GM19240 (cell line): Measurements from ENCODE around the gene GLUD1.
"Not testable (repeated sequence)": the region's sequence is repeated elsewhere in the genome, so short reads cannot be mapped to it uniquely, and the experiment has no call there.

Source experiments
- DNase-seq: peaks from one replicate; pipeline ENCODE4 v3.0.0; 2011; ENCODE audit warnings: low spot score; ENCODE audit not compliant: insufficient read length

Gene GLUD1

DNA sequence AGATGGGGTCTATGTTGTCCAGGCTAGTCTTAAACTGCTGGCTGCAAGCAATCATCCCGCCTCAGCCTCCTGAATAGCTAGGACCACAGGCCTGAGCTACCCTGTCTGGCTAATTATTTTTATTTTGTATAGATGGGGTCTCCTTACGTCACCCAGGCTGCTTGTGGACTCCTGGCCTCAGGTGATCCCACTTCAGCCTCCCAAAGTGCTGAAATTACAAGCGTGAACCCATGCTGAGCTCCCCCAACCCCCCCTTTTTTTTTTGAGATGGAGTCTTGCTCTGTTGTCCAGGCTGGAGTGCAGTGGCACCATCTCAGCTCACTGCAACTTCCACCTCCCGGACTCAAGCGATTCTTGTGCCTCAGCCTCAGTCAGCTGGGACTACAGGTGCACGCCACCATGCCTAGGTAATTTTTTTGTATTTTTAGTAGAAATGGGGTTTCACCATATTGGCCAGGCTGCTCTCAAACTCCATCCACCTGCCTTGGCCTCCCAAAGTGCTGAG lies 49.2 kb downstream of the GLUD1 start:
- DNase-seq = no peak

DNA sequence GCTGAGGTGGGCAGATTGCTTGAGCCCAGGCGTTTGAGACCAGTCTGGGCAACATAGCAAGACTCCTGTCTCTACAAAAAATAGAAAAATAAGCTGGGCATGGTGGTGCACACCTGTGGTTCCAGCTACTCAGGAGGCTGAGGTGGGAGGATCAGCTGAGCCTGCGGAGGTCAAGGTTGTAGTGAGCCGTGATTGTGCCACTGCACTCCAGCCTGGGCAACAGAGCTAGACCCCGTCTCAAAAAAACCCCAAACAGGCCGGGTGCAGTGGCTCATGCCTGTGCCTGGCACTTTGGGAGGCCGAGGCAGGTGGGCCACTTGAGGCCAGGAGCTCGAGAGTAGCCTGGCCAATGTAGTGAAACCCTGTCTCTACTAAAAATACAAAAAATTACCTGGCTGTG lies 51.1 kb downstream of the GLUD1 start:
- not testable (repeated sequence) for DNase-seq

DNA sequence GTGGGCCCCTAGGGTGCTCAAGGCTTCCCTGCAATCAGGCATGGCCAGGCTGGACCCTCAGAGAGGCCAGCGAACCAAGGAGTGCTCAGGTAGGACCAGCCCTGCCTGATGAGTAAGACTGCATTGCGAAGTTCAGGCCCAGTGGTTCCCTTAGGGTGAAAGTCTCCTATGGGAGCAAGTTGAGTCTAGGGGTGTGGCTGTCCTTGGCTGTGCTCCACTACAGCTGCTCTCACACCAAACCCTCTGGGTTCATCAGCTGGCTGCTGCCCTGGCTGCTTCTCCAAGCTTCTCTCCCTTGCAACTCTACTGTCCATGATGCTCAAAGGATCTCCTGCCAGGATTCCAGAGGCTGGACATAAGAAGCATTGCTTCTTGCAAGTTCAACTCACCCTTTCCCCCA lies 55.9 kb downstream of the GLUD1 start:
- no peak for DNase-seq

DNA sequence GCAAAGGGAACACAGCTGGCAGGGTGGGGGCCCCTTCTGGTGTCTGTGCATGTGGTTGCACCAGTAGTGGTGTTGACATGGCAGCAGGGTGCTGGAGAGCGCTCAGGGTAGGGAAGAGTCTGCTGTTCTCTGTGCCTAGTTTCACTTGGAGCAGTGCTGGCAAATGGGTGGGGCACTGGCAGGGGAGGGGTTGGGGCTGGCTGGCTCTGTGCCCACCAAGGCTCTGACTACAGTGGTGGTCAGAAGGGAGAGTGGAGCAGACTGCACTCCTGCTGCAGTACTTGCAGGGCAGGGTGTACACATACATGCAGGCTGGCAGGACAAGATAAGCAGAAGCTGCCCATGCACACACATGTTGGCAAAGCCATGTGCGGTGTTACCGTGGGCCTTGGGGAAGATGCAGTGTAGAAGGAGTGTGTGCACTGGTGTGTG lies 56.3 kb downstream of the GLUD1 start:
- no peak for DNase-seq

DNA sequence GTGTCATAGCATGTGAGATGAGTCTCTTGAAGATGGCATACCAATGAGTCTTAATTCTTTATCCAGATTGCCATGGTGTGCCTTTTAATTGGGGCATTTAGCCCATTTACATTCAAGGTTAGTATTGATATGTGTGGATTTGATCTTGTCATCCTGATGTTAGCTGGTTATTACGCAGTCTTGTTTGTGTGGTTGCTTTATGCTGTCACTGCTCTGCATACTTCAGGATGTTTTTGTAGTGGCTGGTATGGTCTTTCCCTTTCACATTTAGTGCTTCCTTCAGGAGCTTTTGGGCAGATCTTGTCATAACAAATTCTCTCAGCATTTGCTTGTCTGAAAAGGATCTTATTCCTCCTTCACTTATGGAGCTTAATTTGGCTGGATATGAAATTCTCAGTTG lies 58.0 kb downstream of the GLUD1 start:
- DNase-seq = no peak

DNA sequence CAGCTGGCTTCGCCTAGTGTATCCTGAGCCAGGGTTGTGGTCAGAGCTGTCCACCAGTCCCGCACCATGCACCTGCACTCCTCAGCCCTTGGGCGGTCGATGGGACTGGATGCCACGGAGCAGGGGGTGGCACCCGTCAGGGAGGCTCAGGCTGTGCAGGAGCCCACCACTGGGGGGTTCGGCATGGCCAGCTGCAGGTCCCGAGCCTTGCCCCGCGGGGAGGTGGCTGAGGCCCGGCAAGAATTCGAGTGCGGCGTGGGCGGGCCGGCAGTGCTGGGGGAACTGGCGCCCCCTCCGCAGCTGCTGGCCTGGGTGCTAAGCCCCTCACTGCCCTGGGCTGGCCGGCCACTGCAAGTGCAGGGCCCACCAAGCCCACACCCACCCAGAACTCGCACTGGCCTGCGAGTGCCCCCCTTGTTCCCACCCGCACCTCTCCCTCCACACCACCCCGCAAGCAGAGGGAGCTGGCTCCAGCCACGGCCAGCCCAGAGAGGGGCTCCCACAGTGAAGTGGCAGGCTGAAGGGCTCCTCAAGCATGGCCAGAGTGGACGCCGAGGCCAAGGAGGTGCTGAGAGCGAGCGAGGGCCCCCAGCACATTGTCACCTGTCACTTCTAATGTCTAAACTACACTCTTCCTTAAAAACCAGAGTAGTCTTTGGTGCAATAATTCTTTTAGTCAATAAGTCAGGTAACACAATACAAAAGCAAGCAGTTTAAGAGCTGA lies 63.6 kb downstream of the GLUD1 start:
- no peak for DNase-seq

DNA sequence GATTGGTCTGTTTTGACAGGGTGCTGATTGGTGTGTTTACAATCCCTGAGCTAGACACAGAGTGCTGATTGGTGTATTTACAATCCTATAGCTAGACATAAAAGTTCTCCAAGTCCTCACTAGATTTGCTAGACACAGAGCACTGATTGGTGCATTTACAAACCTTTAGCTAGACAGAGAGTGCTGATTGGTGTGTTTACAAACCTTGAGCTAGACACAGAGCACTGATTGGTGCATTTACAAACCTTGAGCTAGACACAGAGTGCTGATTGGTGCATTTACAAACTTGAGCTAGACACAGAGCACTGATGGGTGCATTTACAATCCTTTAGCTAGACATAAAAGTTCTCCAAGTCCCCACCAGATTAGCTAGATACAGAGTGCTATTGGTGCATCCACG lies 64.2 kb downstream of the GLUD1 start:
- not testable (repeated sequence) for DNase-seq

DNA sequence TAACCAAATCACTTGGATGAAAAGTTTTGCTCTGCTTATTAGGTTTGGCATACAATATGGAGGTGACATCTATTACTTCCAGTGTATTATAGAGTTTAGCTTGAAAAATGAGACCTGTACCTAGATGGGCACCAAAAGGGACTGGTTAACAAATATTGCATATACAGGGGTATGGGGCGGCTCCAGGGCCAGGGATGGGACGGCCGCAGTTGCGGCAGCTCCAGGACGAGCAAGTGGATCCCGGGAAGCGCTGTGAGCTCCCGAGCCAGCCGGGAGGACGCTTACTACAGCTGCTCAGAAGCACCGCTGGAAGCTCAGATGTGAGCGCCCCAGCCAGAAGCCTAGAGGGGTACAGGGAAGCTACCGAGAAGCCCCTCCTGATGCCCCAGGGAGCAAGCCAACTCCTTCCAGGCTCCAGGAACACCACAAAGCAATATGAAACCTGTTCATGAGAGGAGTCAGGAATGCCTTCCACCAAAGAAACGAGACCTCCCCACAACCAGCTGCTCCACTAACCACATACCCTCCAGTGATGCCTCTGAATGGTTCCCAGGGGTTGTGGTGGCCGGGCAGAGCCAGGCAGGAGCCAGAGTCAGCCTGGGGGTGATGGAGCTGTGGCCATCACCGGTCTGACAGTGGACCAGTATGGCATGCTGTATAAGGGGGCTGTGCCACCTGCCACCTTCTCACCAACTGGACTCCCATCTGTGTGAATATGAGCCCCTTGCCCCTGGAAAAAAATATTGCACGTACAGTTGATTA lies 67.7 kb downstream of the GLUD1 start:
- DNase-seq = not testable (repeated sequence)

DNA sequence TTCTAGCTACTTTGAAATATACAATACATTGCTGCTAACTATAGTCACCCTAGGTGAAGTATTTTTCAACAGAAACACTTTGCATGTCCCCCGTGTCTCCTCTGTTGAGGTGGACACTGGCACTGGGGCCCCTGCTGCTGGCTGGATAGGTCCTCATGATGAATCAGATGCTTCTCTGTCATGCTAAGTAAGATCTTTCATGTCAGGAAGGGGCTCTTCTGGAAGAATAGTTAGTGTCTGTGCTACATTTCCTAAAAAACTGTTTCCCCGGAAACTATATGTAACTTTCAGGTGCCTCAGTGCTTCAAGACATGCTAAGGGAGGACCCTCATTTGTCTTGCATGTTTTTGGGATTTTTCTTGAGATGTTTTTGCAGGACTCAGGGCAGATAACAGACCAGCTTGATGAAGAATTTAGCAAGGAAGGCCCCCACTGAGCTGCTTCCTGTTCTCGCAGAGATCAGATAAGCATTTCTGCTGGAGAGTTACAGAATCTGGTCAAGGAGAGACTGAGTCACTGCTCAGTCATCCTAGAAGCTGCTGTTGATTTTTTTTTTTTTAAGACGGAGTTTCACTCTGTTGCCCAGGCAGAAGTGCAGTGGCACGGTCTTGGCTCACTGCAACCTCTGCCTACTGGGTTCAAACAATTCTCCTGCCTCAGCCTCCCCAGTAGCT lies 69.2 kb downstream of the GLUD1 start:
- not testable (repeated sequence) for DNase-seq

DNA sequence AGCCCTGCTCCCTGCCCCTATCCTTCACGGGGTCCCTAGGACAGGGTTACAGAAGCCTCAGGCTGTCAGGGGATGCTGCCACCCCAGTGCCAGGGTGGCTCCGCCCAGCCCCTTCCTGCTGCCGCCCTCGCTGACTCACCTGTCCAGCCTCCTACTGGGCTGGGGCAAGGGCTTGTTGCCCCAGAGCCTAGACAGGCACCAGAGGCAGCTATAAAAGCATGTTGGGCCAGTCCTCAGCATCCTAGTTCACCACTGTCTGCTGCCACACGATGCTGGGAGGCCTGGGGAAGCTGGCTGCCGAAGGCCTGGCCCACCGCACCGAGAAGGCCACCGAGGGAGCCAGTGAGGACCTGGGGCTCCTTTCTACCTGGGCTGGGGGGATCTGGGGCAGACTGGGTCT lies 74.6 kb downstream of the GLUD1 start, which contains the start of gene FAM25A:
TSS of gene FAM25A (plus strand) at position 239 of the 400 bp plus-strand sequence. CDS start at position 270, 31 bp downstream.
- not testable (repeated sequence) for DNase-seq

DNA sequence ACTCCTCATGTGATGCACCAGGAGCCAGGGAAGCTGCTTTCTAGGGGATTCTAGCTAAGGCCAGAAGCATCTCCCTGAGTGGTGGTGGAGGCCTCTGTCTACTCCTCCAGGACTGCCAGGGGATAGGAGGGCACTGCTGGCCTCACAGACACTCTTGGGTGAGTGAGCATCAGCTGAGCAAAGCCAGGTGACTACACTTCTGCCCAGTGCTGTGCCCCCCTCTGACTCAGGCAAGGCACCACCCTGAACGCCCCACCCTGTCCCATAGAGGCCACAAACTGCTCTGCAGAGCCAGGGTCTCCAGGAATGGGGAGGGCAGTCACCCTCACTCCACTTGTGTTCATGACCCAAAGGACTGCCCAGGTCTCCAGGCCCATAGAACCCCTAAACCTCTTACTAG lies 75.1 kb downstream of the GLUD1 start:
- not testable (repeated sequence) for DNase-seq

DNA sequence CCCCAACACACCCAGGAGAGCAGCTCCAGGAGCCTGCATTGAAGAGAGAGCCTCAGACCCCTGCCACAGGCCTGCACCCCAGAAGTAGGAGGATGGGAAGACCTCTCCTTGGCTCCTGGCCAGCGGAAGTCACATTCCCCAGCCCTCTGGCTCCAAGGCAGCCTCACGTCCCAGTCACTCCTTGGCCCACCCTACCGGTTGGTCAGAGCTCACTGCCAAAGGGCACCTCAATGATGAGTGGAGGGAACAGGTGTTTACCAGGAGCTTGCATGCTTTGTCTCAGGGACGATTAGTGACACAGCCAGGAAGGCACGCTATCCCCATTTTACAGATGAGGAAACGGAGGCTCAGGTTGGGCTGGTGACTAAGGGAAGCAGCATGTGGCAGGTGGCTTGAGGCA lies 75.6 kb downstream of the GLUD1 start:
- not testable (repeated sequence) for DNase-seq

DNA sequence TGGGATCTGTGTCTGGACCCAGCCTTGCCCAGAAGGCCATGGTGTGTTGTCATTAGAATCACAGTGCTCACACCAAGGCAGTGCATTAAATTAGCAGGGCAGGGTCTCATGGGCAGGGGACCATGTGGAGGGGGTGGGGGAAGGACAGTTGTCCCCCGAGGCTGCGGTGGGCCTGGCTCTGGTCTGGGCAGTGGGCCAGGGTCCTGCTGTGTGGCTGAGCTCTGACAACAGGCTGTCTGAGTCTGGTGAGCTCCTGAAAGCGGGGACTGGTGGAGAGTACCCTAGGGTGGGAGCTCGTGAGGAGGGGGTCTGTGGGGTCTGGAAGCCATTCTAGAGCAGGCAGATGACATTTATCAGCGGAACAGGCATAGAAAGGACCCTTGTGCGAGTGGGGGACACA lies 76.5 kb downstream of the GLUD1 start:
- DNase-seq = not testable (repeated sequence)

DNA sequence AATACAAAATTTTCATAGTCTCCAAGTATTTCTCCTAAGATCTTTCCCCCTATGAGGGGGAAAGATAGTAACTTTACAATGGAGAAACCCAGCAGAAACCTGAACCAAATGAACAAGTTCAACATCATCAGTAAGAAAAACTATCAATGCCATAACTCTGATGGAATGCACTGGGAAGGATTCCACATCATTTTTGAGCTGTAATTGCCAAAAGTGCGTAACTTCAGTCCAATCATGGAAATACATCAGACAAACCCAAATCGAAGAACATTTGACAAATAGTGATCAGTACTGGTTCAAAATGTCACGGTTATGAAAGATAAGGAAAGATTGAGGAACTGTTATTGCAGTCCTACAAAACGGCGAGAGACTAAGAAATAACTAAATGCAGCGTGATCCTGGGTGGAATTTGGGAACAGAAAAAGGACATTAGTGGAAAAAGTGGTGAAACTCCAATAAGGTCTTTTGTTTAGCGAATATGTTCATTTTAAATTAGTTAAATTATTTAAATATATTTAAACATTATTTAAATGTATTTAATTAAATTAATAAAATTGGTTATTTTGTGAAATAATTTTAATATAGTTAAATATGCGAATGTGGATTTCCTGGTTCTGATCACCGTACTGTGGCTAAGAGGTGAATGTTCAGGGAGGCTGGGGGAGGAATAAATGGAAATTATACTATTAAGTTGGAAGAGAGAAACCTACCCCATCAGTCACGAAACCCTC lies 79.5 kb downstream of the GLUD1 start:
- not testable (repeated sequence) for DNase-seq

DNA sequence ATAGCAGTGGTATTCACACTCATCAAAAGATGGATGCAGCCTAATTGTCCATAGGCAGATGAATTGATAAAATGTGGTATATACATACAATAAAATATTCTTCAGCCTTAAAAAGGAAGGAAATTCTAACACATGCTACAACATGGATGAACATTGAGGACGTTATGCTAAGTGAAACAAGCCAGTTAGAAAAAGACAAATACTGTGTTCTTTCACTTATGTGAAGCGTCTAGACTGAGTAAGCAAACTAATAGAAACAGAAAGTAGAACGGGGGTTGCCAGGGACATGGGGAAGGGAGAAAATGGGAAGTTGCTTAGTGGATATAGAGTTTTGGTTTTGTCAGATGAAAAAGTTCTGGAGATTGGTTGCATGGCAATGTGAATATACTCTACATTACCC lies 81.1 kb downstream of the GLUD1 start:
- not testable (repeated sequence) for DNase-seq

DNA sequence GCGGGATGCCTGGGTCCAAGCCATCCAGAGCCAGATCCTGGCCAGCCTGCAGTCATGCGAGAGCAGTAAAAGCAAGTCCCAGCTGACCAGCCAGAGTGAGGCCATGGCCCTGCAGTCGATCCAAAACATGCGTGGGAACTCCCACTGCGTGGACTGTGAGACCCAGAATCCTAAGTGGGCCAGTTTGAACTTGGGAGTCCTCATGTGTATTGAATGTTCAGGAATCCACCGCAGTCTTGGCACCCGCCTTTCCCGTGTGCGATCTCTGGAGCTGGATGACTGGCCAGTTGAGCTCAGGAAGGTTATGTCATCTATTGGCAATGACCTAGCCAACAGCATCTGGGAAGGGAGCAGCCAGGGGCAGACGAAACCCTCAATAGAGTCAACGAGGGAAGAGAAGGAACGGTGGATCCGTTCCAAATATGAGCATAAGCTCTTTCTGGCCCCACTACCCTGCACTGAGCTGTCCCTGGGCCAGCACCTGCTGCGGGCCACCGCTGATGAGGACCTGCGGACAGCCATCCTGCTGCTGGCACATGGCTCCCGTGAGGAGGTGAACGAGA lies 85.4 kb downstream of the GLUD1 start:
- not testable (repeated sequence) for DNase-seq

DNA sequence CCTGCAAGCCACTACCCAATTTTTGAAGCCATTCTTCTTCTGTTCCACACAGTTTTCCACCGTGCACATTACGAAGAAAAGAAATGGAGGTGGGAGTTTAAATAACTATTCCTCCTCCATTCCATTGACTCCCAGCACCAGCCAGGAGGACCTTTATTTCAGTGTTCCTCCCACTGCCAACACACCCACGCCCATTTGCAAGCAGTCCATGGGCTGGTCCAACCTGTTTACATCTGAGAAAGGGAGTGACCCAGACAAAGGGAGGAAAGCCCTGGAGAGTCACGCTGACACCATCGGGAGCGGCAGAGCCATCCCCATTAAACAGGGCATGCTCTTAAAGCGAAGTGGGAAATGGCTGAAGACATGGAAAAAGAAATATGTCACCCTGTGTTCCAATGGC lies 86.3 kb downstream of the GLUD1 start:
- DNase-seq = not testable (repeated sequence)

DNA sequence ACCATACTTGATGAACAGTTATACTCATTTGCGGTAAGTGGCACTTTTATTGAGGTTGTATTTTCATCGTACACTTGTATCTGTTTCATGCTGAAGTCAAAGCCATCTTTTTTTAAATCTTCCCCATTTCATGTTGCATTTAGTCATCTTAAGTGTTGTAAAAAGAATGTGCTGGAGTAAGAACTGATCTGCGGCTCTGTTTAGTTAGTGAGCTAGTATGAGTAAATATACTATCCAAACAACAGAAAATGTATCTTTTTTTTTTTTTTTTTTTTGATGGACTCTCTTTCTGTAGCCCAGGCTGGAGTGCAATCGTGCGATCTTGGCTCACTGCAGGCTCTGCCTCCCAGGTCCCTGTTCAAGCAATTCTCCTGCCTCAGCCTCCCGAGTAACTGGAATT lies 87.0 kb downstream of the GLUD1 start:
- not testable (repeated sequence) for DNase-seq

DNA sequence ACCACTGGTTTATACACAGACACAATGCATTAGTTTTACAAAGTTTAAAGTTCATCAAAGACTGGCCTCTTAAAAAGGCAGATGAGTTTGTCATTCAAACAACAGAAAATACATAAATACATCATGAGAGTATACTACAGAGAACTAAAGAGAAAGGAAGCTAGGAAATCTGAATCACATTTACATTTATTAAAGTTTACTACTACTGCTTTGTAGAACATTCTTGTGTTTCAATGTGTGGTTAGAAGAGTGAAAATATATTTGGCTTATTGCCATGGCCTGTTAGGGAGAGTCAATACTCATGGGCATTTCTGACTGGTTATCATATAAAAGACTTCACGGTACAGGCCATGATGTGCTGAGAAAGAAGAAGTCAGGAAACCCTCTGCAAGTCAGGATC lies 87.5 kb downstream of the GLUD1 start:
- DNase-seq = not testable (repeated sequence)

DNA sequence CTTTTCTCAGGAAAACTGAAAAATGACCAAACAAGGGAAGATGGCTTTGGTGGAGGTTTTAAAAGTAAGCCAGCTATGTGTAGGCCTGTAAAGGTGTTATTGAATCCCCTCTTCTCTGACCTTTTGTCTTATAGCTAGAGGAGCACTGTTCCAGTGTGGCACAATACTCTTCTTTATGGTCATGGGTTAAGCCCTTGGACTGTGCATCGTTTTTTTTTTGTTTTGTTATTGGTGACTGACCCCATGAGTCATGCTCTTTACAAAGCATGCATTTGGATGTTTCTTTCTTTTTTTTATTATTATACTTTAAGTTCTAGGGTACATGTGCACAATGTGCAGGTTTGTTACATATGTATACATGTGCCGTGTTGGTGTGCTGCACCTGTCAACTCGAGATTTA lies 94.2 kb downstream of the GLUD1 start:
- DNase-seq = no peak
